ENCODE measurements around the gene KEL.

The KEL gene

DNA sequence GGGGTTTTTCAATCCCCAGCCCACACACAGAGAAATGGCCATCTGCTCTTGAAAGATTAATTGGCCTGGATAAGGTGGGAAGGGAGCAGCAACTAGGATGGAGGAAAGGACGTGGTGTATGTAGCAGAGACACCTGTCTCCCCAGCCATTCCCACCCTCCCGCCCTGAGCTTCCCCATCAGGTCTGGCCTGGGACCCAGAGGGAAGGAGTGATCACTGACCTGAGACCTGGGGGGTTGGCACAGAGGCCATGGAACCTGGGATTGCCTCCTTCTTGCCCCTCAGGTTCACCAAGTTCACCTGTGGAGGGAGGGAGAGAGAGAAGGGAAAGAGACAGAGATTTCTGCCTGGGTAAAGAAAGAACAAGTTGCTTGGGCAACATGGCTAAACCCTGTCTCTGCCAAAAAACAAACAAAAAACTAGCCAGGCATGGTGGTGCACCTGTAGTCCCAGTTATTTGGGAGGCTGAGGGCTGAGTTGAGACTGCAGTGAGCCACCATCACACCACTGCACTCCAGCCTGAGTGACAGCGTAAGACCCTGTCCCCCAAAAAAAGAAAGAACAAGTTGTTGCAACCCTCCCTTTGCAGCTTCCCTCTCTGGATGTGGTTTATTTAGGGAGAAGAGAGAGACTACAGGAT is 65.3 kb downstream of the KEL start:
- no peak for DNase-seq

DNA sequence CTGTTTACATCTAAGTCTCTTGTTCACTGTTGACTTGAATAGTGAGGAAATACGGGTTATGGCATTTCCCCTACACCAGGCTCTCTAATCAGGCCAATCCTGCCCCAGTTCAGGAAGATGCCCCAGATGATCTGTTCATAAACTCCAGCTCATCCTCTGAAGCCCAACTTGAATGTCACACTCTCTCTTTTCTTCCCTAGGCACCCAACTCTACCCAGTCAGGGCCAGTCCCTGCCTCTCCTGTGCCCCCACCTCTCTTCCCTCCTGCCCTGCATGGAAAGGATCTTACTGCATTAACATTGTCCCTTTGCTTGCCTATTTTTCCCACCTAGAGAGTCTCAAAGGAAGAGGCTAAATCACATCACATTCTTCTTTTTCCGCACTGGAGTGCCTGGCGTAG is 66.0 kb downstream of the KEL start:
- DNase-seq: no peak

DNA sequence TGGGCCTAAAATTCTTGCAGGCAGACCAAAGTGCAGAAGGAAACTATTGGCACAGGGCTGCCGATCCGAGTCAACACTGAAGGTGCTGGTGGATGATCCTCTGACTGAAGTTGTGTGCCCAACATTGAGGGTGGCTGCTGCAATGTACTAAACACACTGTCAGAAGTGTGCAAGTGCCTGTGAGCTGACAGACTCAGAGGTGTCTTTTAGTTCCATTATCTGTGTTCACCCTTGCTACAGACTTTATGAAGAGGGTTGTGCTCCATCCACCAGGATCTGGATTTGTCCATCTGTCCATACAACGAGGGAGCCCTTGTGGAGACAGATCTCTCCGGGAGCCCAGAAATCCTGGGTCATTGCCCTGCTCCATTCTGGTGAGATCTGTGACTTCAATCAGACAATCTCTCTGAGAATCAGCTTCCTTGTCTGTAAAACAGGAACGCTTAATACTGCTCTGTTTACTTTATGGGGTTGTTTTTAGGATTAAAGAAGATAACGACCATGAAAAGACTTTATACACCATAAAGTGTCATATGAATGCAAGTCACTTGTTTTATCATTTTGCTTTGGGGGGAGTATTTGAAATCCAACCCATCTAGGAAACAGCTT is 67.1 kb downstream of the KEL start:
- no peak for DNase-seq

DNA sequence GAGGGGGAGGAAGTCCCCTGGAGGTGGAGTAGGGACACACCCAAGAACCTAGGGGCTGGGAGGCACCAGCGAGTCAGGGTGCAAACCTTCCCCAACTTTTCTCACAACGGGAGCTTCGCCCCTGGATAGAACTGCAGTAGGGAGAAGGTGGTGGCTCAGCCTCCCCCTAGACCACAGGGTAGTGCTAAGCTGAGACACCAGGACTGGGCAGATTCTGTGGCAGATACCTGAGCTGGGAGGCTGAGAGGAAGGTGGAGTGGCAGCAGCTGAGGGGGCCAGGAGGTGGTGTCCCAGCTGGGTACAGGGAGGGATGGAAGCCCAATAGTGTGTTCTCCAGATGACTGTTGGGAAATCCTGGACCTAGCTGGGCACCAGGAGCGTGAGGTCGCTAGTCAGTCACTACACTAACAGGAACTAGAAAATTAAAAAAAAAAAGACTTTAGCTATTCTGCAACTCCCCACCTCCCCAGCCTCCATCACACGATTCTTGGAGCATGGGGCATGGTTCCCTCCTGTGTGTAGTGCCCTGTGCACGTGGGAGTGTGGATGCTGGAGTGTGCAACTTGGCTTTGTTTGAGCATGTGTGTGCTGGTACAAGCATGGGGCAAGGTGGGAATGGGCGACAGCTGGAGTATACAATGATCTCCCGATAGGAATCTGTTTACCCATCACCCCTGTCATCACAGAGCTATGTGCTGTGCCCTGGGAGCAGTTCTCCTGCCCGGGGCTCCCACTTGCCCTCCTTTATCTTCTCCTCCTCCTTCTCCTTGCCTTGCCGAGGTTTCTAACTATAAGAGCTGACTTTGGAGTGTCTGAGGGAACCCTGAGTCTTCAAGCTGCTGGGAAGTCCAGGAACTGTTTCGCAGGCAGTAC is 67.8 kb downstream of the KEL start:
- DNase-seq: no peak

DNA sequence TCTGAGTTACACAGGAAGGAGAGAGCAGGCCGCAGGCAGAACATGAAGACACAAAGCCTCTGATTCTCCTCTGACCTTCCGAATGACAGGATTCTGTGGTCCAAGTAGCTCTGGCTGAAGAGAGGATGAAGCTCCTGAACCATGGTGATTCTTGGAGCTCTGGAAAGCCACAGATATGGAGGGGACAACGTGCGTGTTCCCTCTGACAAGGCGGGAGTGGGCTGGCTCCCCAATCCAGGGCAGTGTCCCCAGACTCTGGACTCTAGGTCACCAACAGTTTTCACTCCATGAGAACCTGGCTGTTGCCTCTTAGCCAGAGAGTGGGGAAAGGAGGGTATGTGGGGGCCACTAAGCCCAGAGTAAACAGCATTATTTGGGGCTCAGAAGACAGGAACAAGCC is 69.2 kb downstream of the KEL start:
- DNase-seq: no peak

DNA sequence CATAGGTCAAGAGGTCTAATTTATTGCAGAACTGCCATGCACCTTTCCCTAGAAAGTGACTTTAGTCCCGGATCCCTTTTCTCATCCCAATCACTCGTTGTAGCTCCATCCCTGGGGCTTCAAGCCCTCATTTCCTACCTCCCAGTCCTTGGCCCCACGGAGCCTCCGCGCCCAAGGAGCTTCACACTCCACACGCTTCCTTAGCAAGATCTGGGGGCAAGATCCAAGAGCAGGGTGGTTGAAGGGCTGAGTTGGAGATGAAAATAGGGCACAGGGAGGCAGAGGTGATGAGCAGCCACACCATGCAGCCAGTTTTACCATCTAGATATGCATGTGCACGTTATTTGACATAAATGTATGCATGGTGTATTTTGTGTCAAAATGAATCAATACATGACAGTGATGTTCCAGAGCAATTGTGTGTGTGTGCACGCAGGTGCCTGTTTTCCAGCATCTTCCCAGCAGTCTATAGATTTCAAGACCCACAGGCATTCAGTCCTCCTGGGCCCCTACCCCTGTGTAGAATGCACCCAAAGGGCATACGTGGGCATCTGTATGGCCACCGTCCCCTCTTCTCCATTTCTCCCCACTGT is 70.6 kb downstream of the KEL start:
- DNase-seq: no peak
